ENCODE data around the gene NBEAL2. TPM values are rescaled to one million over a fixed set of nuclear protein-coding genes. Genes with fewer than 3 reads are reported as not detected.

The NBEAL2 gene
- total RNA-seq, 1 donor from 2014 or later: 116 TPM

DNA sequence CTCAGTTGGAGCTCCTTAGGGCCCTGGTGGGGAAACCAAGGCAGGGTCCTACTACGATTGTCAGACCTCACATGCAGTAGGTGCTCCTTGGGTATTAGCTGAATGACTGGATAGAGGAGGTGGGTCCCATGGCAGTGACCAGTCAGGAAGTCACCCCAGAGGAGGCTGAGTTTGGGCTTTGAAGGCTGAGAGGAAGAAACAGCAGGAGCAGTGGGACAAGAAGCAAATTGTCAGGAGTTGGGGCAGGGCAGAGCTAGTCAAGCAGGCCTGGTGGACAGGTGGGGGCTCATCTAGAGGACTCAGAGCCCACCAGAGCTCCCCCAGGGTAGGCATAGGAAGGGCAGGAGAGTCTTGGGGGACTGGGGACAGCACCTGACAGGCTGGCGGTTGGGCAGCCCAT lies 3.1 kb downstream of the NBEAL2 start:
- intact Hi-C loops (cut with DNase I): no loop called here
- peak; percentile 46 for DNase-seq
- Histone ChIP-seq H3K27ac (peak overlapping the region; percentile 53), H3K9me3 (no peaks in the 10 kb centered on the region), H3K27me3 (no peaks in the 10 kb centered on the region), H3K36me3 (no peaks in the 10 kb centered on the region), H3K4me1 (peaks cover 45% of the 10 kb centered on the region), H3K4me3 (no peak overlapping the region)
- no peak for ATAC-seq
- TF ChIP-seq, protein P1, sequence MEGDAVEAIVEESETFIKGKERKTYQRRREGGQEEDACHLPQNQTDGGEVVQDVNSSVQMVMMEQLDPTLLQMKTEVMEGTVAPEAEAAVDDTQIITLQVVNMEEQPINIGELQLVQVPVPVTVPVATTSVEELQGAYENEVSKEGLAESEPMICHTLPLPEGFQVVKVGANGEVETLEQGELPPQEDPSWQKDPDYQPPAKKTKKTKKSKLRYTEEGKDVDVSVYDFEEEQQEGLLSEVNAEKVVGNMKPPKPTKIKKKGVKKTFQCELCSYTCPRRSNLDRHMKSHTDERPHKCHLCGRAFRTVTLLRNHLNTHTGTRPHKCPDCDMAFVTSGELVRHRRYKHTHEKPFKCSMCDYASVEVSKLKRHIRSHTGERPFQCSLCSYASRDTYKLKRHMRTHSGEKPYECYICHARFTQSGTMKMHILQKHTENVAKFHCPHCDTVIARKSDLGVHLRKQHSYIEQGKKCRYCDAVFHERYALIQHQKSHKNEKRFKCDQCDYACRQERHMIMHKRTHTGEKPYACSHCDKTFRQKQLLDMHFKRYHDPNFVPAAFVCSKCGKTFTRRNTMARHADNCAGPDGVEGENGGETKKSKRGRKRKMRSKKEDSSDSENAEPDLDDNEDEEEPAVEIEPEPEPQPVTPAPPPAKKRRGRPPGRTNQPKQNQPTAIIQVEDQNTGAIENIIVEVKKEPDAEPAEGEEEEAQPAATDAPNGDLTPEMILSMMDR (IDR thresholded peaks at IDR 0.05): no peak

DNA sequence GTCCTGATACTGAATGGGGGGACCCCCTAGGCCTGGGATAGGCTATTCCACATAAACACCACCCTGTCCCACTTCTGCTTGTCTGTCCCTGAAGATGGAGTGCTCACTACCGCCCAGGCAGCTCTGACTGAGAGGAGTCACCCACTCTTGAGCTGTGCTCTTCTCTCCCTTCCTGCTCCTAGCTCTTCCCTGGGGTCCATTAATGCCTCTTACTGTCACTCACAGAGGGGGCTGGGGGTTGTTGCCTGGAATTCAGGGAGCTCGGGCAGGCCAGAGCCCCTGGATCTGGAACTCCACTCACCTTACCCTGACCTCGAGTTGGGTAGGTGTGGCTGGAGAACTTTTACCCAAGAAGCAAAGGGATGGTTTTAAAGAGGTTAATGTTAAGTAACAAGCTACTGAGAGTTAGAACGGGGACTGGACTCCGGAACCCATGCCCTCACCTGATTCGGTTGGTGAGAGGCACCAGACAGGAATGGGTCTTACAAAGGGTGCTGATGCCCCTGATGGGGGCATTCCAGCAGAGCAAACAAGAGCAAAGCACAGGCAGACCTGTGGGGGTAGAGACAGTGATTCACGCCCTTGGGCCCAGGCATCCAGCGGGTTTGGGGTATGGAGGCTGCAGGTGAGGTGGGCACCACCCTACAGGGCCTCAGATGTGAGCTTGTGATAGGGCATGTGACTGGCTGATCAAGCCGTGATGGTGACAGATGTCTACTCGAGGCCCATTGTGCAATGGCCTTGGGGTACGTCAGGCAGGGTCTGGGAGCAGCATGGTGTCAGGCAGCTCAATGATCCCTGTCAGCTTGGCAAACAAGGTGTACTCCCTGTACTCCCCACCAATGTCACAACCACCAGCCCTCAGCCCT lies 5.4 kb downstream of the NBEAL2 start:
- no peak overlapping the region for H3K27ac ChIP-seq
- H3K9me3 ChIP-seq: no peaks in the 10 kb centered on the region
- intact Hi-C loops (cut with DNase I): no loop called here
- TF ChIP-seq, protein P1 (IDR thresholded peaks at IDR 0.05): no peak
- DNase-seq: no peak
- no peak overlapping the region for H3K4me3 ChIP-seq
- no peaks in the 10 kb centered on the region for H3K36me3 ChIP-seq
- peaks cover 55% of the 10 kb centered on the region for H3K4me1 ChIP-seq
- H3K27me3 ChIP-seq: no peaks in the 10 kb centered on the region
- no peak for ATAC-seq

DNA sequence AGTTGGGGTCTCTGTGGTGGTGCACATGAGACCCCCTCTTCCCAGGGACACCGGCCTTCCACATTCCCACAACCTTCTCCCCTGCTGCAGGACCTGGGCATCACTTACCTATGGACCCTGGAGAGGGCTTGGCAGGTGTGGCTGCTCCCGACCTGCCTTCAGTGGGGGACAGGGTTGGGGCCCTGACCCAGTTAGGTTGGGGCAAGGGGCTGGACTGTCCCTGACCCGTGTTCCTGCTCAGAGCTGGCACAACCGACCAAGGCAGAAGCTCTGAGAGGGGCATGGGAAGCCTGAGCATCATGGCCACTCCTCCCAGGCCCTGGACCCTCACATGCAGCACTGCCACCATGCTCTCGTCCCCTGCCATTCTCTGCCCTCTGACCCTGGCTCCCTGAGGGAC lies 6.1 kb downstream of the NBEAL2 start:
- peaks cover 59% of the 10 kb centered on the region for H3K4me1 ChIP-seq
- TF ChIP-seq, protein P1 (IDR thresholded peaks at IDR 0.05): no peak
- H3K9me3 ChIP-seq: no peaks in the 10 kb centered on the region
- no peaks in the 10 kb centered on the region for H3K27me3 ChIP-seq
- H3K36me3 ChIP-seq: no peaks in the 10 kb centered on the region
- no peak overlapping the region for H3K4me3 ChIP-seq
- ATAC-seq (no peak), DNase-seq (no peak)
- intact Hi-C loops (cut with DNase I): no loop called here
- H3K27ac ChIP-seq: peak overlapping the region; percentile 81

DNA sequence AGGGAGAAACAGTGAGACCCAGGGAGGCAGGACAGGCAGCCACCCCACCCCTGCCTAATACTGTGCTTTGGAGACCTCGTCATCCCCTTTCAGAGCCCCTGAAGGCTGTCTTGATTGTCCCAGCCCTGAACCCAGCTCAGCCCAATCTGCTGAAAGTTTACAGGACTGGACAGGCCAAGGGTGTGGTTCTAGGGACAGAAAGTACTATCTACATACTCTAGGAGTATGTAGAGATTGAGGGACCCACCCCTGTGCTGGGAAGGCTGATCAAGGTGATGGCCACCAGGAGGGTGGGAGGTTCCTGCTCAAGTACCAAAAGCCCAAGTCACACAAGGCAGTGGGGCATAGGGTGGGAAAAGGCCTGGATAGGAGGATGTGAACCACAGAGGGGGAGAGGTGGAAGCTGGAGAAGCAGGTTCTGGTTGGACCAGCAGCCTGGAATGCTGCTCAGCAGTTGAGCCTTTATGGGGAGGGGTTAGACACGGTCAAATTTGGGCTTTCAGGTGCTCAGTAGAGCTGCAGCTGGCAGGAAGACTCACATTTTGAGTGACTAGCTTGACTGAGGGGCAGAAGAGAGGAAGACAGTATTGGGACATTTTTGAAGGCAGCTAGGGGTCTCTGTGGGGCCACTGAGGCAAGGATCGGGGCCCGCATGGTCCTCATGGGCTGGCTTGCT lies 6.7 kb downstream of the NBEAL2 start:
- H3K27me3 ChIP-seq: no peaks in the 10 kb centered on the region
- intact Hi-C loops (cut with DNase I): no loop called here
- H3K4me3 ChIP-seq: no peak overlapping the region
- peaks cover 4% of the 10 kb centered on the region for H3K36me3 ChIP-seq
- H3K27ac ChIP-seq: peak overlapping the region; percentile 81
- no peak for ATAC-seq
- H3K9me3 ChIP-seq: no peaks in the 10 kb centered on the region
- DNase-seq: no peak
- TF ChIP-seq, protein P1 (IDR thresholded peaks at IDR 0.05): no peak
- peaks cover 61% of the 10 kb centered on the region for H3K4me1 ChIP-seq

DNA sequence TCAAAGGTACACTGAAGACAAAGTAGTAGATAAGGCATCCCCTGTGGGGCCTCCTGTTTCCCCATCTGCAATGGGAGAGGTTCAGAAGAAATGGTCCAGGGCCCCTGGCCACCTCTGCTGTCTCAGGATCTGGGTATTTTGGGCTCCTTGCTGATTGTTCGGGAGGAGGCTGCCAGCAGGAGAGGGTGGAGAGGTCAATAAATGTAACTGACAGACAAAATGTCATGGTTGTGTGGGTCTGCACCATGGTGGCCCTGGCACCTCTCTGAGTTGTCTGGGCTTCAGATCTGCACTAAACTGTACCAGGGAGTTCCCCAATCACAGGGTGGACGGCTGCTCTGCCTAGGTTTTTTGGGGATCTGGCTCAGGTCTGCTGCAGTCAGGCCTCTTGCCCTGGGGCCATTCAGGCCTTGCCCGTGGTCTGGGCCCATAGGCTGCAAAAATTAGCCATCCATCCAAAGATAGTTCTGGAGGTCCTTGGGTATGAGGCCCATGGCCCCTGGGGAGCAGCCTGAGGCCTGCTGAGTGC lies 7.4 kb downstream of the NBEAL2 start:
- no peak overlapping the region for H3K4me3 ChIP-seq
- peaks cover 9% of the 10 kb centered on the region for H3K36me3 ChIP-seq

More for the DNA sequence above, 7.4 kb downstream of the NBEAL2 start:
- Histone ChIP-seq H3K27me3 (no peaks in the 10 kb centered on the region), H3K4me1 (peaks cover 59% of the 10 kb centered on the region), H3K9me3 (no peaks in the 10 kb centered on the region), H3K27ac (peak overlapping the region; percentile 81)
- ATAC-seq (no peak), DNase-seq (no peak)
- intact Hi-C loops (cut with DNase I): no loop called here
- TF ChIP-seq, protein P1 (IDR thresholded peaks at IDR 0.05): no peak
